ENCODE data around the gene GH1. TPM values are rescaled to one million over a fixed set of nuclear protein-coding genes. Genes with fewer than 3 reads are reported as not detected.

The GH1 gene
- total and polyA plus RNA-seq, 9 of the 15 experiments (the other 6 are each of a cell fraction or from before 2014, with no cell fraction given), result not detected

- 19% methylated on average over 7 of the region's 10 CpGs for WGBS (ENCODE audit: insufficient coverage, low coverage, missing lambda C conversion rate)
- peaks cover 0 to 9% of the 10 kb centered on the region in 2 experiments; a peak in 2 of 5 replicates for H3K27me3 ChIP-seq (ENCODE audit: control insufficient read depth in 2 of 2, insufficient read depth in 2 of 2, low read length in 2 of 2)
- H3K9me3 ChIP-seq (replicated peaks; ENCODE audit: control insufficient read depth, insufficient read depth, low read depth, low read length), result no peaks in the 10 kb centered on the region
- no TSS peak for BruUV-seq (replicated peaks)
- POLR2A ChIA-PET, result interaction anchor here (0.6 kb wide), 1 partner anchor 13 kb away, joined by 3 read pairs; no protein-coding TSS in a partner anchor
- H2AFZ ChIP-seq (ENCODE audit: low read depth, low read length), result no peak overlapping the region
- H3K36me3 ChIP-seq (ENCODE audit: control insufficient read depth, insufficient read depth, low read length), result no peaks in the 10 kb centered on the region
- ATAC-seq (no peak), FAIRE-seq (no peak), DNase-seq (ENCODE audit: extremely low read depth in 1 of 4, low spot score in 3 of 4) (no peak)
- H3K9me1 ChIP-seq (ENCODE audit: control insufficient read depth, insufficient read depth, low read length), result no peaks in the 10 kb centered on the region
- H3K4me2 ChIP-seq (ENCODE audit: insufficient read depth, low read length), result no peak overlapping the region
- CTCF ChIA-PET (ENCODE audit: low intra/inter-chr PET ratio), result no interaction called here
- H3K4me1 ChIP-seq (replicated peaks in 1 of 2; ENCODE audit: control insufficient read depth in 2 of 2, insufficient read depth in 2 of 2, low read length in 2 of 2), result peaks cover 0 to 33% of the 10 kb centered on the region in 2 experiments; a peak in 2 of 5 replicates
- intact Hi-C loops (cut with micrococcal nuclease), result no loop called here
- in situ Hi-C loops (cut with MboI), result no loop called here
- no peaks in the 10 kb centered on the region for H4K20me1 ChIP-seq (replicated peaks; ENCODE audit: control insufficient read depth, insufficient read depth, low read length)
- no peak overlapping the region; a peak in 1 of 4 replicates for H3K9ac ChIP-seq (ENCODE audit: insufficient read depth in 1 of 2, low read depth in 2 of 2, low read length in 2 of 2)
- no peak overlapping the region for H3K27ac ChIP-seq (ENCODE audit: extremely low read depth, low read depth, low read length)
- no peak overlapping the region for H3K4me3 ChIP-seq
- H3K79me2 ChIP-seq (ENCODE audit: control insufficient read depth, insufficient read depth, low read length), result no peaks in the 10 kb centered on the region
- TF ChIP-seq MLX (CRISPR knock-in tag; conservative IDR thresholded peaks at IDR 0.05), result no peak
- peak; percentile 78 for TF ChIP-seq ZFP36 (IDR thresholded peaks at IDR 0.05; ENCODE audit: low read depth, low read length, partially characterized antibody)
Measured at GRCh38 chr17:63928172-63928666, 9.6 kb upstream of the GH1 start.

DNA sequence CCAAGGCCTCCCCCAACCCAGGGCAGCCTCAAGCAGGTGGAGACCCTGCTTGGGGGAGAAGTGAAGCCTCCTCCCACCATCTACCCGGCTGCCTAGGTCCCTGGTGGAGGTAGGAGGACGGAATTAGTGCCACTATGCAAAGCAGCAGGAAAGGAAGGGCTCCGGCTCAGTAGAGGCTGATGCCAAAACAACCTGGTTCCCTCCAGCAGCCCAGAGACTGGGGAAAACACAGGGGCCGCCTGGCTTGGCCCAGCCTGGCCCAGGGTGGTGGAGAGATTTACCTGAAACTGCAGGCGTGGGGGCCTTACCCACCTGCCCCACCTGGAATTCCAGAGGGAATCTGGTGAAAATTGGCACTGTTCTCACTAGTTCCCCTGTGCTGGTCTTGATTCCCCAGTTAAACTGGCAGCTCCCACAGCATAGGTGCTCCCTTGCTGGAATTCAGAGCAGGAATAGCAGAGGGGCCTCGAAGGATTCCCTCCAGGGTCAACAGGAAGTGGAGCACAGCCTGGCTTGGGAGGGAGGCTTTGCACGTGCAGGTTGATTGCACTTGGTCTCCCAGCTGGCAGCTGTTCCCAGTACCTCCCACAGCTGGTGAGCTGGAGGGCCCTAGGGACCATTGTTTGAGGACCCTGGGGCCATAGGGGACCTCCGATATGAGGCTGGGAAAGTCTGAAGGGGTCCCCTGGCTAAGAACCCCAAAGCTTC, 9.0 kb upstream of the GH1 start:
- H3K4me1 ChIP-seq (replicated peaks in 1 of 2; ENCODE audit: control insufficient read depth in 2 of 2, insufficient read depth in 2 of 2, low read length in 2 of 2), result peaks cover 0 to 33% of the 10 kb centered on the region in 2 experiments; a peak in 2 of 5 replicates
- H3K27ac ChIP-seq (ENCODE audit: extremely low read depth, low read depth, low read length), result no peak overlapping the region

More for the DNA sequence above, 9.0 kb upstream of the GH1 start:
- no TSS peak for BruUV-seq (replicated peaks)
- intact Hi-C loops (cut with micrococcal nuclease), result no loop called here
- Histone ChIP-seq H3K4me2 (ENCODE audit: insufficient read depth, low read length) (no peak overlapping the region), H2AFZ (ENCODE audit: low read depth, low read length) (no peak overlapping the region), H3K79me2 (ENCODE audit: control insufficient read depth, insufficient read depth, low read length) (no peaks in the 10 kb centered on the region), H3K27me3 (ENCODE audit: control insufficient read depth in 2 of 2, insufficient read depth in 2 of 2, low read length in 2 of 2) (peaks cover 0 to 9% of the 10 kb centered on the region in 2 experiments; a peak in 2 of 5 replicates), H3K9ac (ENCODE audit: insufficient read depth in 1 of 2, low read depth in 2 of 2, low read length in 2 of 2) (peak overlapping the region in 1 of 2 experiments; percentile 4; a peak in 1 of 4 replicates), H3K9me3 (replicated peaks; ENCODE audit: control insufficient read depth, insufficient read depth, low read depth, low read length) (no peaks in the 10 kb centered on the region), H3K4me3 (no peak overlapping the region), H4K20me1 (replicated peaks; ENCODE audit: control insufficient read depth, insufficient read depth, low read length) (no peaks in the 10 kb centered on the region), H3K36me3 (ENCODE audit: control insufficient read depth, insufficient read depth, low read length) (no peaks in the 10 kb centered on the region), H3K9me1 (ENCODE audit: control insufficient read depth, insufficient read depth, low read length) (no peaks in the 10 kb centered on the region)
- TF ChIP-seq SREBF2 (CRISPR knock-in tag; IDR thresholded peaks at IDR 0.05) (no peak), NEUROD1 (IDR thresholded peaks at IDR 0.05; ENCODE audit: borderline replicate concordance, low read depth, low read length, partially characterized antibody) (no peak), BHLHE40 (IDR thresholded peaks at IDR 0.05; ENCODE audit: low read length) (peak; percentile 51; the same call in 1 of the 2 replicates)
- ATAC-seq, result no peak
- no peak for DNase-seq (ENCODE audit: extremely low read depth in 1 of 4, low spot score in 3 of 4)
- CTCF ChIA-PET (ENCODE audit: low intra/inter-chr PET ratio), result no interaction called here
- no peak for FAIRE-seq
- in situ Hi-C loops (cut with MboI), result no loop called here
- POLR2A ChIA-PET, result no interaction called here
- WGBS (ENCODE audit: insufficient coverage, low coverage, missing lambda C conversion rate), result 18% methylated on average over 6 of the region's 8 CpGs

All from K562 (cell line).